Heart right ventricle (tissue), 16 donors: ENCODE results near the gene LRRC75B. TPM values are rescaled to one million over a fixed set of nuclear protein-coding genes. Genes with fewer than 3 reads are reported as not detected.
A peak's percentile ranks its signal among the peaks of the same experiment; 100 is the strongest.
"Not testable (repeated sequence)": the region's sequence is repeated elsewhere in the genome, so short reads cannot be mapped to it uniquely, and the experiment has no call there.

Experiments used
- ATAC-seq, 8 donors: fragments of 200-7000 bp; cut with Tn5 transposase; one replicate each; pipeline ENCODE4 v1.9.1; 2020; ENCODE audit warnings: mild to moderate bottlenecking in 8 of 8, moderate library complexity in 8 of 8, moderate number of reproducible peaks in 1 of 8
- DNase-seq, 2 donors: peaks; one replicate each; pipeline ENCODE4 v3.0.0-alpha.2; 2020
- H3K27ac ChIP-seq, 10 donors: fragments of 200-600 bp; sonication (generic) in 2 of 10; one replicate each; pipeline versions ENCODE4 v1.5.0 to v1.8.0; 2020 to 2022; ENCODE audit warnings: mild to moderate bottlenecking in 3 of 10
- H3K27me3 ChIP-seq, 7 donors: fragments of 200-600 bp; one replicate each; pipeline ENCODE4 v1.8.0; 2021 to 2022; ENCODE audit warnings: mild to moderate bottlenecking in 2 of 7
- H3K36me3 ChIP-seq, 9 donors: fragments of 200-600 bp; sonication (generic) in 1 of 9; one replicate each; pipeline versions ENCODE4 v1.5.0 to v1.8.0; 2020 to 2022; ENCODE audit warnings: mild to moderate bottlenecking in 2 of 9
- H3K4me1 ChIP-seq, 9 donors: fragments of 200-600 bp; sonication (generic) in 1 of 9; one replicate each; pipeline versions ENCODE4 v1.5.0 to v1.8.0; 2020 to 2022; ENCODE audit warnings: mild to moderate bottlenecking in 4 of 9
- H3K4me3 ChIP-seq, 10 donors: fragments of 200-600 bp; sonication (generic) in 2 of 10; one replicate each; pipeline versions ENCODE4 v1.5.0 to v1.8.0; 2020 to 2022; ENCODE audit warnings: mild to moderate bottlenecking in 7 of 10, moderate library complexity in 2 of 10
- H3K9me3 ChIP-seq, 11 donors: fragments of 200-600 bp in 10 of 11; sonication (generic) in 2 of 11; one replicate each; pipeline versions ENCODE4 v1.5.0 to v1.8.0; 2013 to 2022; ENCODE audit warnings: mild to moderate bottlenecking in 2 of 11, control low read depth in 1 of 11, moderate library complexity in 1 of 11
- WGBS, 2 donors: extraction: QIAGEN DNeasy Blood & Tissue Kit; methylation state at CpG; one replicate each; pipeline ENCODE4 v1.1.7; 2013; ENCODE audit warnings: inconsistent platforms in 1 of 2; 5-methylcytosine and 5-hydroxymethylcytosine counted together
- intact Hi-C, 10 donors: fragments of 100-400 bp; cut with DNase I; formaldehyde crosslinking; loops; one replicate each; pipeline versions ENCODE4 v1.11.1 to v1.14.2; 2022
- polyA plus RNA-seq, 2 donors: library from polyadenylated mRNA; stranded (reverse); fragments of 200-250 nt; gene quantifications; one replicate each; pipeline ENCODE4 v1.2.3, GENCODE V29; 2013
- total RNA-seq, 10 donors: library from RNA; stranded (reverse); fragmentation: NEBNext Ultra II Directional in 3 of 10; extraction: Animal tissue kit (Norgen Biotek cat#: 25700) in 3 of 10; gene quantifications; one replicate each; pipeline versions ENCODE4 v1.2.1 to v1.2.4, GENCODE V29; 2021 to 2023
- TF ChIP-seq, protein P1 (sequence below), 9 donors: fragments of 200-600 bp; sonication (generic) in 2 of 9; IDR thresholded peaks; one replicate each; pipeline versions ENCODE4 v1.5.0 to v1.8.0; 2021 to 2022; ENCODE audit warnings: antibody characterized with exemption in 9 of 9, mild to moderate bottlenecking in 5 of 9, moderate library complexity in 1 of 9
- donor health status: Arrhythmogenic right ventricular cardiomyopathy.
- donor health status: ischemic (EF 13 %, LVEDD 7.1; RV severe dilation, severe dysfunction).
- donor health status: healthy with polysubstance abuse.
- donor health status: DM: no; HTN: yes; CAD: no.
- donor health status: DM: no; HTN: no; CAD: no.
- donor health status: ischemic (EF 25% LVEDD 6.9; RV normal size, moderate dysfunction).
- donor health status: ischemic (EF 25% LVEDD 5.7; RV mildly dilated, moderate dysfunction).
- donor health status: healthy.
- donor health status: DM: yes; HTN: yes; CAD: no.
- donor health status: Ischemic cardiomyopathy.
- donor health status: ischemic (EF 35%, LVEDD 5.7; RV mildly dilated, moderate dysfunction).
- donor health status: nonischemic (EF 11% LVEDD 7.7; RV severe dilation, severe dysfunction).
- donor health status: DM: yes; HTN: yes; CAD: no.
- donor health status: PGD.
- donor health status: ischemic (EF 29% LVEDD 5.4; RV normal size, mild dysfunction).
- donor health status: nonischemic (EF 23%, LVEDD 6.1; RV moderate dilation, normal function).

Gene LRRC75B
- total and polyA plus RNA-seq, 12 donors: 2.0 to 12.4 (median 4.3) TPM

DNA sequence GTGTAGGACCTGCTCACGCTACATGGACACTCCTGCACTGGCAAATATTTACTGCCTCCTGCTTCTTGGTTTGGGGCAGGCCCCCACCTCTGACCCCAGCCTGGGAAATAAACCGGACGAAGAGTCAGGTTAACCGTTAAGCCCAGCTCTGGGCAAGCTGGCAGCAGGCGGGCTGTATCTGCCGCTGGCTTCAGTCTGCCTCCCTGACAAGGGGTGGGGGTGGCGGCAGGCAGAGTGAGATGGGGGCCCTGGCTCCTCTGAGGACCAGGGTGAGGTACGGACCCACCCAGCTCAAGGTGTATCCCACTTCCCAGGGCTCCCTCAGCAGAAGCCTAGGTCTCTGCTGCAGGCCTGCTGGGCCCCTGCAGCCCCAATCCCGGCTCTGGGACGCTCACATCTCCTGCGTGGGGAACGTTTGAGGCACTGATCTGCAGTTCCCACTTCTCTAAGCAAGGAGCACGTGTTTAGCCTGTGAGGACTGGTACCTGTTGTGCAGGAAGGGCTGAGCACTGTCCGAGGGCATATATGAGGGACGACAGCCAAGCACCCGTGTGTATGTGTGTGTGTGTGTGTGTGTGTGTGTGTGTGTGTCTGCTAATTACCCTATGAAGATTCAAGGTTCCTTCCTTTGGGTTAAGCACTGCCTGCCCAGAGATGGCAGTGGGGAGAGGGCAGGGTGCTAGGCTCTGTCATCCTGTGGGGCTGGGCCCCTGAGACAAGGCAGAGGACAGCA is 1.1 kb upstream of the LRRC75B start:
- 82 to 87% methylated on average over 16 of the region's 16 CpGs for WGBS, 2 donors
- DNase-seq (no peak), ATAC-seq (peak in 2 of 8 donors; percentile 4 to 19)
- H3K27me3 ChIP-seq: no peaks in the 10 kb centered on the region
- H3K4me1 ChIP-seq: peaks cover 0 to 18% (median 9%) of the 10 kb centered on the region in 9 donors
- H3K4me3 ChIP-seq: no peak overlapping the region
- H3K27ac ChIP-seq: peak overlapping the region in 7 of 10 donors; percentile 67 to 77 (median 71)
- intact Hi-C loops: no loop called here
- no peaks in the 10 kb centered on the region for H3K9me3 ChIP-seq
- TF ChIP-seq, protein P1, sequence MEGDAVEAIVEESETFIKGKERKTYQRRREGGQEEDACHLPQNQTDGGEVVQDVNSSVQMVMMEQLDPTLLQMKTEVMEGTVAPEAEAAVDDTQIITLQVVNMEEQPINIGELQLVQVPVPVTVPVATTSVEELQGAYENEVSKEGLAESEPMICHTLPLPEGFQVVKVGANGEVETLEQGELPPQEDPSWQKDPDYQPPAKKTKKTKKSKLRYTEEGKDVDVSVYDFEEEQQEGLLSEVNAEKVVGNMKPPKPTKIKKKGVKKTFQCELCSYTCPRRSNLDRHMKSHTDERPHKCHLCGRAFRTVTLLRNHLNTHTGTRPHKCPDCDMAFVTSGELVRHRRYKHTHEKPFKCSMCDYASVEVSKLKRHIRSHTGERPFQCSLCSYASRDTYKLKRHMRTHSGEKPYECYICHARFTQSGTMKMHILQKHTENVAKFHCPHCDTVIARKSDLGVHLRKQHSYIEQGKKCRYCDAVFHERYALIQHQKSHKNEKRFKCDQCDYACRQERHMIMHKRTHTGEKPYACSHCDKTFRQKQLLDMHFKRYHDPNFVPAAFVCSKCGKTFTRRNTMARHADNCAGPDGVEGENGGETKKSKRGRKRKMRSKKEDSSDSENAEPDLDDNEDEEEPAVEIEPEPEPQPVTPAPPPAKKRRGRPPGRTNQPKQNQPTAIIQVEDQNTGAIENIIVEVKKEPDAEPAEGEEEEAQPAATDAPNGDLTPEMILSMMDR (IDR thresholded peaks at IDR 0.05): no peak
- H3K36me3 ChIP-seq: peaks cover 0 to 7% (median 0%) of the 10 kb centered on the region in 9 donors

- WGBS, 2 donors: 95% methylated on average over 10 of the region's 10 CpGs
- H3K27me3 ChIP-seq, intact Hi-C loops, DNase-seq, H3K9me3 ChIP-seq, ATAC-seq: not testable (repeated sequence)
- Histone ChIP-seq H3K4me1 (peaks cover 0 to 18% (median 9%) of the 10 kb centered on the region in 9 donors), H3K36me3 (peaks cover 0 to 12% (median 0%) of the 10 kb centered on the region in 9 donors), H3K4me3 (peak overlapping the region in 9 of 10 donors; percentile 60 to 80 (median 65)), H3K27ac (peak overlapping the region in 9 of 10 donors; percentile 52 to 77 (median 71))
These were observed 624 bp upstream of the LRRC75B start for GRCh38 chr22:24593559-24593835.

- Histone ChIP-seq H3K27me3 (no peaks in the 10 kb centered on the region), H3K9me3 (no peaks in the 10 kb centered on the region), H3K27ac (peak overlapping the region; percentile 10 to 77 (median 70)), H3K36me3 (peaks cover 0 to 24% (median 0%) of the 10 kb centered on the region in 9 donors), H3K4me1 (peaks cover 0 to 18% (median 9%) of the 10 kb centered on the region in 9 donors), H3K4me3 (peak overlapping the region; percentile 21 to 80 (median 65))
- 10 to 12% methylated on average over 33 of the region's 33 CpGs for WGBS, 2 donors
- TF ChIP-seq, protein P1 (IDR thresholded peaks at IDR 0.05): no peak
- intact Hi-C loops: no loop called here
- DNase-seq (peak in 1 of 2 donors; percentile 43), ATAC-seq (peak in 1 of 8 donors; percentile 1)
These were observed 619 bp downstream of the LRRC75B start for GRCh38 chr22:24592058-24592850.

GRCh38 chr22:24591286-24591830 is 1.5 kb downstream of the LRRC75B start:
- ATAC-seq (no peak), DNase-seq (no peak)
- no peak overlapping the region for H3K27ac ChIP-seq
- TF ChIP-seq, protein P1 (IDR thresholded peaks at IDR 0.05): no peak
- H3K36me3 ChIP-seq: peaks cover 0 to 33% (median 0%) of the 10 kb centered on the region in 9 donors
- no peak overlapping the region for H3K4me3 ChIP-seq
- WGBS, 2 donors: 95 to 96% methylated on average over 6 of the region's 6 CpGs
- intact Hi-C loops: no loop called here
- H3K4me1 ChIP-seq: peaks cover 0 to 18% (median 9%) of the 10 kb centered on the region in 9 donors
- H3K9me3 ChIP-seq: no peaks in the 10 kb centered on the region
- H3K27me3 ChIP-seq: no peaks in the 10 kb centered on the region
